Endometrial microvascular endothelial cells (primary cell): ENCODE data around the gene LCE2A. TPM values are rescaled to one million over a fixed set of nuclear protein-coding genes. Genes with fewer than 3 reads are reported as not detected.

ENCODE experiments used
- in situ Hi-C: cut with HindIII; loops from 2 replicates; pipeline ENCODE4 v1.10.0; 2017; ENCODE audit warnings: low sequenced_read_pairs, low pct_unique_long_range_greater_than_20kb; ENCODE audit errors: inconsistent ontology term
- total RNA-seq: library from RNA; depleted of rRNA; stranded (reverse); fragments of >200 nt; gene quantifications from one replicate; pipeline ENCODE4 v1.2.3, GENCODE V29; 2015; ENCODE audit errors: inconsistent ontology term

Gene LCE2A
- total RNA-seq, 1 donor from 2014 or later, result not detected

- in situ Hi-C loops, result no loop called here
Observed at GRCh38 chr1:152737997-152738396, 39.9 kb downstream of the LCE2A start.

GRCh38 chr1:152739841-152740240, 41.7 kb downstream of the LCE2A start:
- in situ Hi-C loops, result no loop called here

GRCh38 chr1:152741656-152742055, 43.5 kb downstream of the LCE2A start:
- in situ Hi-C loops, result no loop called here

GRCh38 chr1:152743371-152744145, 45.4 kb downstream of the LCE2A start:
- in situ Hi-C loops, result no loop called here

GRCh38 chr1:152745289-152745704, 47.2 kb downstream of the LCE2A start:
- in situ Hi-C loops, result no loop called here

GRCh38 chr1:152745765-152746444, 47.8 kb downstream of the LCE2A start:
- in situ Hi-C loops, result no loop called here

GRCh38 chr1:152747831-152748230, 49.7 kb downstream of the LCE2A start:
- in situ Hi-C loops, result no loop called here

Other genes starting within 250 kb of the LCE2A start
- gene LCE5A, start 187.5 kb upstream of the LCE2A start, total RNA-seq, result not detected
- not detected for gene CRCT1, start 183.9 kb upstream of the LCE2A start, total RNA-seq
- gene LCE3E, start 131.6 kb upstream of the LCE2A start, total RNA-seq, result not detected
- not detected for gene LCE3D, start 117.8 kb upstream of the LCE2A start, total RNA-seq
- gene LCE3C, start 98.1 kb upstream of the LCE2A start, total RNA-seq, result not detected
- gene LCE3B, start 84.5 kb upstream of the LCE2A start, total RNA-seq, result not detected
- gene LCE3A, start 75.2 kb upstream of the LCE2A start, total RNA-seq, result not detected
- not detected for gene LCE2D, start 35.0 kb upstream of the LCE2A start, total RNA-seq
- not detected for gene LCE2C, start 23.1 kb upstream of the LCE2A start, total RNA-seq
- not detected for gene LCE2B, start 12.2 kb upstream of the LCE2A start, total RNA-seq
- not detected for gene LCE4A, start 9.8 kb downstream of the LCE2A start, total RNA-seq
- gene KPRP, start 59.7 kb downstream of the LCE2A start, total RNA-seq, result not detected
- not detected for gene LCE1F, start 76.8 kb downstream of the LCE2A start, total RNA-seq
- not detected for gene LCE1E, start 87.9 kb downstream of the LCE2A start, total RNA-seq
- not detected for gene LCE1D, start 98.4 kb downstream of the LCE2A start, total RNA-seq
- not detected for gene LCE1C, start 108.3 kb downstream of the LCE2A start, total RNA-seq
- not detected for gene LCE1B, start 113.6 kb downstream of the LCE2A start, total RNA-seq
- gene LCE1A, start 129.1 kb downstream of the LCE2A start, total RNA-seq, result not detected
- not detected for gene LCE6A, start 144.5 kb downstream of the LCE2A start, total RNA-seq
- gene LCE7A, start 161.7 kb downstream of the LCE2A start, total RNA-seq, result not detected
- not detected for gene SMCP, start 180.0 kb downstream of the LCE2A start, total RNA-seq
- not detected for gene IVL, start 210.2 kb downstream of the LCE2A start, total RNA-seq
- not detected for gene SPRR5, start 248.9 kb downstream of the LCE2A start, total RNA-seq